GM21786 (cell line): ENCODE results near the gene TTC29.
"Not testable (repeated sequence)": the region's sequence is repeated elsewhere in the genome, so short reads cannot be mapped to it uniquely, and the experiment has no call there.

Experiments
- ATAC-seq: cut with Tn5 transposase; IDR thresholded peaks from one replicate; pipeline ENCODE4 v1.9.1; 2021; ENCODE audit not compliant: unreplicated experiment

TTC29 gene

GRCh38 chr4:146857298-146857697, 88.4 kb downstream of the TTC29 start:
- no peak for ATAC-seq

- no peak for ATAC-seq
These were observed 89.9 kb downstream of the TTC29 start for GRCh38 chr4:146855761-146856160.

- no peak for ATAC-seq
These were observed 93.3 kb downstream of the TTC29 start for GRCh38 chr4:146852360-146852759.

DNA sequence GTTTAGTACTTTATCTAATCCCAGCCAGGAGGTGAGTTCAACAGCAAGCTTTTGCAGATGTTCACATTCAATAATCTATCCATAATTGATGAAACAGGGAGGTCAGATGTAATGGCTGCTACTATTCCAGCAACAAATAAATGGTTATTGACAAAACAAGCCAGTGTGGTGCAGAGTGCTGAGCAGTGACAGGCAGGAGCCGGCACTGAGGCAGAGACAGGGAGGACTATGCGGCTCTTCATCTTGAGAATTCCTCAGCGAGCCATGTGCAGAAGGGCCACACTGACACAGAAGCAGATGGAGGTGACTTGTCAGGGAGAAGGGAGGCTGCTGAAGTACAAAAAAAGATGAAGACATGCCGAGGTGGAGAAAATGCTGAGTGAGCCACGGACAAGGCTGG, 98.3 kb downstream of the TTC29 start:
- ATAC-seq = no peak

GRCh38 chr4:146846882-146847281, 98.8 kb downstream of the TTC29 start:
- no peak for ATAC-seq

DNA sequence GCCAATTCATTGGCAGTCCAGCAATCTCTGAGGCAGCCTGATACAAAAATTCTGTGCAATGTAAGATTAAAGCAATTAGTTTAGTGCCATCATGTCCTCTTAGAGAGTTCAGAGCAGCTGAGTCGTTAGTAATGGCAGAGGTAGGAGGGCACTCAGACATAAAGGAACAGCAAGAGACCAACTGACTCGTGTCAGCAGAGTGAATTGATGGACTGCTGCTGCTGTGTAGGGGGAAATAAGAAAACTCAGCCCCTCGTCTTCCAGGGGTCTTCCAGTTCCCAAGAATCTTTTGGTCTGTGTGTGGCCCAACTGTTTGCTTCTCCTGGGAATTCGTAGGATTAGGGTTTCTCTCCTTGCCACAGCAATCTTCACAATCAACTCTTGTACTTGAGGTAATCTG, 100.9 kb downstream of the TTC29 start:
- ATAC-seq = no peak

GRCh38 chr4:146842876-146843275, 102.8 kb downstream of the TTC29 start:
- ATAC-seq = no peak

DNA sequence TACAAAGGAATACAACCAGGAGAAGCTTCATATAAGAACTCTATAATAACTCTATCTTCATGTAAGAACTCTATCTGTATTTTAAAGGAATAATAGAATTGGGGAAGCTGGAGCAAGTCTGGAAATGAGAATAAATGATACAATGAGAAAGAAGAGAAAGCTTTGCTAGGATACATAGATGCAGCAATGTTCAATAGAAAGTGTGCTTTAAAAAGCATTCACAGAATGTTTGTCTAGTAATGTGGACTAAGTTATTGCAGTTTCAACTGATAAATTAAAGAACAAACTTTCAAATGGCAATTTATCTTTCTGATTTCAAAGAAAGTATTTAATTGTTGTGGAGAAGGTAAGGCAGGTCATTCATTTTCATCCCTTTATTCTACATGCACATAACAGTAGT, 104.9 kb downstream of the TTC29 start:
- no peak for ATAC-seq

GRCh38 chr4:146835096-146835495, 110.6 kb downstream of the TTC29 start:
- ATAC-seq = no peak

DNA sequence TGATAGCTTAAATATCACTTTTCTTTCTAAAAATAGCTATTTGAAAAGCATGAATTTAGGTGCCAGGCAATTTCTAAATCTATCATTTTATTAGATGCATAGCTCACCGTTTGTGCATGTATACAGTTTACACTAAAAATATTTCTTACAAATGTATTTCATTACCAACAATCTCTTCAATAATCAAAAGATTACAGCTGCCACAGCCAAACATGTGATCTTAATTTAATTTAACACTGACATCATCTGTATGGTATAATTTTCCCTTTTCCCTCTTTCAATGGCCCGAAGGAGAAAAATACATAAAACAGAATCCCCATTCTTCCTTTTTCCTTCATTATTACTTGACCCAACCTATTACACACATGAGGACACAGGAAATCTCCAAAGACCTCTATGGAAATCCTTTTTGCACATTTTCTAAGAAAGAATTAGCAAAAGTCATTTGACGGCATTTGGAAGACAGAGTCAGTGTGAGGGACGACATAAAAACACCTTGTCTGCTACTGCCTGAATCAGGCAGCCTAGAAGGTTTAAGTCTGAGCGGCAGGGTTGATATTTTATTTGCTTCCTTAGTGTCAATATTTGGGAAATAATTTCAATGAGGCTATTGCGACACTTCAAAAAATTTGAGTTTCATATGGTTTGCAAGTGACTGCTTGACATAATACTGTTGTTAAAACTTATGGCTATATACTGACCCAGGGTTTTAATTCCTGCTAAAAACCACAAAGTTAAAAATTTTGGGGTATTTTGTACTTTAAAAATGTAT, 111.2 kb downstream of the TTC29 start:
- no peak for ATAC-seq

GRCh38 chr4:146833530-146833929, 112.1 kb downstream of the TTC29 start:
- ATAC-seq = no peak

- not testable (repeated sequence) for ATAC-seq
These were observed 122.7 kb downstream of the TTC29 start for GRCh38 chr4:146822980-146823379.

DNA sequence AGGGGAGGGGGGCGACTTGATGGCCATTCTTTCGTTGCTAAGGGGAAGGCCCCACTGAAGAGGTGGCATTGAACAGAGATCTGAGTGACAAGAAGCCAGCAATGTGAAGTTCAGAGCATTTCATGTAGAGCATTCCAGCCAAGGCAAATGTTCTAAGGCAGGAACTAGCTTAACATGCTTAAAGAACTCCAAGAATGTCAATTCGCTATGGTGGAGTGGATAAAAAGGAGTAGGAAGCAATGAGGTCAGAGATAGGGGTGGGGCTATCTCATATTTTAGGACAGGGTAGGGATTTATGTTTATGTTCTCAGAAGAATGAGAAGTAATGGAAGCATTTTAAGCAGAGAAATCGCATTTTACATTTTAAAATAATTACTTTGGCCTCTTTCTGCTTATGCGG, 130.9 kb downstream of the TTC29 start:
- ATAC-seq = no peak

DNA sequence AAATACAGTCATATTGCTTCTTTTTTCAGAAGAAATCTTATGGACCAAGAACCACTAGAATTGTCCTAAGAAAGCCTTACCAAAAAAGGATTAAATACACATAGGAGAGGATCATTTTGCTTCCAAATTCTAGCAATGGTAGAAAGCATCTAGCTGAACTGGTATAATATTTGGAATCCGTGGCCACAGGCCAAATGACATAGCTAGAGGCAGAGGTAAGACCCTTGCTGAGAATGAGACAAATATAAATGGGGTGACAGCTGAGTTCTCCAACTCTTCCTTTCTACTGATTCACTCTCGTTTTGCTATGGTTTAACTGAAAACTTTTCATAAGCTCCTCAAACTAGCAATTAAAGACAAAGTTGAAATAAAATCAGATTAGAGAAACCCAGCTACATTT, 150.0 kb downstream of the TTC29 start:
- no peak for ATAC-seq

DNA sequence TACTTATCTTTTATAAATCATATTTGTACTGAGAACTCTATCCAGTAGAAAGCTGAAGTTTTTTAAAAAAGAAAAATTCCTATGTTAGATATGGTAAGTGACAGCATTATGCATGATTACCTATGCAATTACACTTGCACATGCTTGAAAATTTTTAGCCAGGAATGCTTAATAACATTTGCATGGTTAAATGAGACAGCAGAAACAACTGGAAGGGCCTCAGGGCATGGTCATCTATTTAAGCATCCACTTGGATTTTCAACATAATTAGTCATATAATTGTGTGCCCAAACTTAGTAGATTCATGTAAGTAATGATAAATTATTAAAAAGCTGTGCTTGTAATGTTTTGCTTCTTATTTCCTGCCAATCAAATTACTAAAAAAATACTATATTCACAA, 151.9 kb downstream of the TTC29 start:
- no peak for ATAC-seq

GRCh38 chr4:146791439-146791838, 154.2 kb downstream of the TTC29 start:
- ATAC-seq = no peak

- ATAC-seq = no peak
These were observed 155.1 kb downstream of the TTC29 start for GRCh38 chr4:146790515-146790914.

- ATAC-seq = no peak
These were observed 157.9 kb downstream of the TTC29 start for GRCh38 chr4:146787731-146788130.

DNA sequence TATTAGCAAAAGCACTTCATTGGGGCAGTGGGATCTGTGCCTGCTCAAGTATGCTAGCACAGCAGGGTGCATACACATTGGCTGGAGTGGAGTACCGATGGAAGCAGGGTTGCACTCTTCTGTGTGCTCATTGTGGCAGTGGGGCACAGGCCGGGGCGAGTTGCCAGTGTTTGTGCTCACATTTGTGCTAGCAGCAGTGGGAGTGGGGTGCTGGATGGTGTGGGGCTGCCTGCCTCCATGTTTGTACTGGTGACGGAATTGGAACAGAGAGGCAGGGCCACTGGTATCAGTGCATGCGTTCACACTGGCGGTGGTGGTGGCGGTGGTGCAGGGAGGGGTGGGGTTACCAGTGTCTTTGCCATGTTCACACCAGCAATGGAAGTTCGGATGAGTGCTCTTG, 169.0 kb downstream of the TTC29 start:
- no peak for ATAC-seq

- no peak for ATAC-seq
These were observed 182.1 kb downstream of the TTC29 start for GRCh38 chr4:146763560-146763959.

- ATAC-seq = no peak
These were observed 183.6 kb downstream of the TTC29 start for GRCh38 chr4:146762016-146762415.

- no peak for ATAC-seq
These were observed 203.2 kb downstream of the TTC29 start for GRCh38 chr4:146742416-146742815.

DNA sequence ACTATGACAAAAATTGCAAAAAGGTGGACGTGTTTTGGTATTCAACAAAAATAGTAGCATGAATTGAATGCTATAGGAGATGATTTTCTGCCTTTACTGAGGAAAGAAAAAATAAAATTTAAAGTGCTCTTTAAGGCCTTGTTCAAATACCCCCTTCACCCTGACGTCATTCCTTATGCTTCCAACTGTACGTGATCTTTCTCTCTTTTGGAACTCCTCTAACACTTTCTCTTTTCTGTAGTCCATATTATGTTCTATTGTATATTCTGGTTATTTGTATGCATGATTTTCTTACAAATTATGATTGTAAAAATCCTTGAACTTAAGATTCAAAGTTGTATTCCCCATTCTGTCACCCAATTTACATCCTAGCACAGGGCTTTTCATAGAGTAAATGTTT, 206.5 kb downstream of the TTC29 start:
- no peak for ATAC-seq
